GM21447 (cell line): ENCODE results near the gene AEBP1.
"Not testable (repeated sequence)": the region's sequence is repeated elsewhere in the genome, so short reads cannot be mapped to it uniquely, and the experiment has no call there.

ENCODE experiments used
- ATAC-seq: cut with Tn5 transposase; IDR thresholded peaks from one replicate; pipeline ENCODE4 v1.9.1; 2021; ENCODE audit not compliant: unreplicated experiment

AEBP1 gene

GRCh38 chr7:44116789-44117666 lies 12.9 kb downstream of the AEBP1 start:
- no peak for ATAC-seq

- ATAC-seq, result no peak
These were observed 13.8 kb downstream of the AEBP1 start for GRCh38 chr7:44117801-44118429.

GRCh38 chr7:44119829-44120380 lies 15.8 kb downstream of the AEBP1 start:
- ATAC-seq, result no peak

- no peak for ATAC-seq
These were observed 16.2 kb downstream of the AEBP1 start for GRCh38 chr7:44120395-44120794.

- ATAC-seq, result no peak
These were observed 17.7 kb downstream of the AEBP1 start for GRCh38 chr7:44121761-44122420.

GRCh38 chr7:44122529-44122928 lies 18.4 kb downstream of the AEBP1 start:
- ATAC-seq, result no peak

GRCh38 chr7:44123190-44124003 lies 19.3 kb downstream of the AEBP1 start, which contains the start of gene POLD2:
POLD2 (minus strand) TSS chr7:44123548; CDS start chr7:44122053, 1,495 bp downstream.
- ATAC-seq, result peak; percentile 99

GRCh38 chr7:44124822-44125202 lies 20.7 kb downstream of the AEBP1 start:
- no peak for ATAC-seq

GRCh38 chr7:44126574-44126973 lies 22.4 kb downstream of the AEBP1 start:
- not testable (repeated sequence) for ATAC-seq

- ATAC-seq, result no peak
These were observed 23.0 kb downstream of the AEBP1 start for GRCh38 chr7:44127161-44127560.

GRCh38 chr7:44128721-44129582 lies 24.8 kb downstream of the AEBP1 start:
- no peak for ATAC-seq

GRCh38 chr7:44131173-44132029 lies 27.3 kb downstream of the AEBP1 start:
- no peak for ATAC-seq

GRCh38 chr7:44132039-44132438 lies 27.9 kb downstream of the AEBP1 start:
- ATAC-seq, result no peak

- ATAC-seq, result no peak
These were observed 29.1 kb downstream of the AEBP1 start for GRCh38 chr7:44133295-44133694.

- ATAC-seq, result no peak
These were observed 30.9 kb downstream of the AEBP1 start for GRCh38 chr7:44134943-44135628.

GRCh38 chr7:44136731-44137130 lies 32.6 kb downstream of the AEBP1 start:
- ATAC-seq, result no peak

GRCh38 chr7:44138698-44139097 lies 34.6 kb downstream of the AEBP1 start:
- no peak for ATAC-seq

- no peak for ATAC-seq
These were observed 35.3 kb downstream of the AEBP1 start for GRCh38 chr7:44139311-44140010.
